ENCODE results near the gene CFAP57. TPM values are rescaled to one million over a fixed set of nuclear protein-coding genes. Genes with fewer than 3 reads are reported as not detected.

Gene CFAP57
- total and polyA plus RNA-seq, 2 experiments from 2014 or later, result 0.09 TPM; not detected in 1

GRCh38 chr1:43184995-43185394 lies 12.9 kb downstream of the CFAP57 start:
- Histone ChIP-seq H3K27ac (no peak overlapping the region), H3K9me3 (ENCODE audit: low read depth) (no peaks in the 10 kb centered on the region), H3K4me1 (ENCODE audit: low read depth) (no peaks in the 10 kb centered on the region), H3K4me3 (no peak overlapping the region), H3K27me3 (no peaks in the 10 kb centered on the region), H3K36me3 (no peaks in the 10 kb centered on the region)
- DNase-seq (ENCODE audit: low read depth in 1 of 2, low spot score in 1 of 2), result no peak
- TF ChIP-seq CTCF (IDR thresholded peaks at IDR 0.05; ENCODE audit: low read depth, low read length), result no peak

GRCh38 chr1:43188106-43188505 lies 16.0 kb downstream of the CFAP57 start:
- Histone ChIP-seq H3K9me3 (ENCODE audit: low read depth) (no peaks in the 10 kb centered on the region), H3K4me3 (no peak overlapping the region), H3K27me3 (no peaks in the 10 kb centered on the region), H3K27ac (no peak overlapping the region), H3K4me1 (ENCODE audit: low read depth) (no peaks in the 10 kb centered on the region), H3K36me3 (no peaks in the 10 kb centered on the region)
- DNase-seq (ENCODE audit: low read depth in 1 of 2, low spot score in 1 of 2), result no peak
- no peak for TF ChIP-seq CTCF (IDR thresholded peaks at IDR 0.05; ENCODE audit: low read depth, low read length)

DNA sequence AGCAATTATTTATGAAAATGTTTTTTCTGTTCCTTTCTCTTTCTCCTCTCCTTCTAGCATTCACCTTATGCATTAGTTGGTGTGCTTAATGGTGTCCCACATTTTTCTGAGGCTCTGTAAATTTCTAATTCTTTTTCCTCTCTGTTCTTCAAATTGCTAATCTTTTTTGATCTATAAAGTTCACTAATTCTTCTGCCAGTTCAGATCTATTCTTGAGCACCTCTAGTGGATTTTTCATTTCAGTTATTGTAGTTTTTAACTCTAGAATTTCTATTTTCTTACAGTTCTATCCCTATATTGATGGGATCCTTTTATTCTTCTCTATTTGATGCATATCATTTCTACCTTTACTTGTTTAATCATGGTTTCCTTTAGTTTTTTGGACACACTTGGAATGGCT lies 22.4 kb downstream of the CFAP57 start:
- Histone ChIP-seq H3K4me3 (no peak overlapping the region), H3K9me3 (ENCODE audit: low read depth) (no peaks in the 10 kb centered on the region), H3K36me3 (no peaks in the 10 kb centered on the region), H3K4me1 (ENCODE audit: low read depth) (no peaks in the 10 kb centered on the region), H3K27me3 (no peaks in the 10 kb centered on the region), H3K27ac (no peak overlapping the region)
- no peak for DNase-seq (ENCODE audit: low read depth in 1 of 2, low spot score in 1 of 2)
- TF ChIP-seq CTCF (IDR thresholded peaks at IDR 0.05; ENCODE audit: low read depth, low read length), result no peak

DNA sequence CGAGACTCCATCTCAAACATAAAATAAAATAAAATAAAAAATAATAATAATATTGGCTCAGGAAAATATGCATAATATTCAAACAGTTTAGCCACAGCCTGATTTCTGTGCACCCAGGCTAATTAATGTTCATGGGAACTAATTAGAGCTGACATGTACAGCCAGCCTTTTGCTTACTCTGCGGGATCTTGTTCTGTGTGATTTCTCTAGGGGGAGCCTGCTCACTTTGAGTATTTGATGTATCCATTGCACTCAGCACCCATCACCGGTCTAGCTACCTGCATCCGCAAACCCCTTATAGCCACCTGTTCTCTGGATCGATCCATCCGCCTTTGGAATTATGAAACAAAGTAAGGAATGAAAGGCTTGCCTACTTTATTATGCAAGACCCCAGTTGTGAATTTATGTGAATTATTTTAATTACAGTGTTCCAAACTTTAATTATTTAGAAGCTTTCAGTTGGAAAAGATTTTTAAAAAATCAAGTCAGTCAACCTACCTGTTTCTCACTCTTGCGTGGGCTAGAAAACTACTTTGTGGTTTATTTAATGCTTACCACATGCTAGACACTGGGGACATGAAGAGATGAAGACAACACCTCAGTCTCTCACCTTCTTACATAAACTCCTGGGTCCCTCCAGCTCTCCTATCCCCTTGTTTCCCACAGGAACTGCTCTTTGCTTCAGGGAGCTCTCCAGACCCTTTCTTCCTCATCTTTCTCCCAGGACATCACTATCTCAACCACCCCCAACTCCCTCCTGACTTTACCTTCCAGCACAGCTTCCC lies 25.4 kb downstream of the CFAP57 start:
- H3K27ac ChIP-seq, result no peak overlapping the region
- no peaks in the 10 kb centered on the region for H3K36me3 ChIP-seq
- DNase-seq (ENCODE audit: low read depth in 1 of 2, low spot score in 1 of 2), result no peak
- no peak overlapping the region for H3K4me3 ChIP-seq
- no peaks in the 10 kb centered on the region for H3K9me3 ChIP-seq (ENCODE audit: low read depth)
- H3K27me3 ChIP-seq, result no peaks in the 10 kb centered on the region
- no peaks in the 10 kb centered on the region for H3K4me1 ChIP-seq (ENCODE audit: low read depth)
- no peak for TF ChIP-seq CTCF (IDR thresholded peaks at IDR 0.05; ENCODE audit: low read depth, low read length)

GRCh38 chr1:43199093-43199726 lies 27.1 kb downstream of the CFAP57 start:
- no peak overlapping the region for H3K4me3 ChIP-seq
- no peak for TF ChIP-seq CTCF (IDR thresholded peaks at IDR 0.05; ENCODE audit: low read depth, low read length)
- DNase-seq (ENCODE audit: low read depth in 1 of 2, low spot score in 1 of 2), result no peak
- H3K27ac ChIP-seq, result no peak overlapping the region
- H3K27me3 ChIP-seq, result no peaks in the 10 kb centered on the region
- no peaks in the 10 kb centered on the region for H3K36me3 ChIP-seq
- H3K4me1 ChIP-seq (ENCODE audit: low read depth), result no peaks in the 10 kb centered on the region
- H3K9me3 ChIP-seq (ENCODE audit: low read depth), result no peaks in the 10 kb centered on the region

Data from cardiac muscle cell (in vitro differentiated cells and primary cell).